HG02610 (cell line): ENCODE measurements around the gene AAMDC.
"Not testable (repeated sequence)": the region's sequence is repeated elsewhere in the genome, so short reads cannot be mapped to it uniquely, and the experiment has no call there.

Source experiments
- ATAC-seq: cut with Tn5 transposase; IDR thresholded peaks from one replicate; pipeline ENCODE4 v1.9.1; 2021; ENCODE audit warnings: mild to moderate bottlenecking, moderate library complexity; ENCODE audit not compliant: unreplicated experiment

The AAMDC gene

GRCh38 chr11:77819921-77820564, 901 bp upstream of the AAMDC start:
- peak; percentile 7 for ATAC-seq

DNA sequence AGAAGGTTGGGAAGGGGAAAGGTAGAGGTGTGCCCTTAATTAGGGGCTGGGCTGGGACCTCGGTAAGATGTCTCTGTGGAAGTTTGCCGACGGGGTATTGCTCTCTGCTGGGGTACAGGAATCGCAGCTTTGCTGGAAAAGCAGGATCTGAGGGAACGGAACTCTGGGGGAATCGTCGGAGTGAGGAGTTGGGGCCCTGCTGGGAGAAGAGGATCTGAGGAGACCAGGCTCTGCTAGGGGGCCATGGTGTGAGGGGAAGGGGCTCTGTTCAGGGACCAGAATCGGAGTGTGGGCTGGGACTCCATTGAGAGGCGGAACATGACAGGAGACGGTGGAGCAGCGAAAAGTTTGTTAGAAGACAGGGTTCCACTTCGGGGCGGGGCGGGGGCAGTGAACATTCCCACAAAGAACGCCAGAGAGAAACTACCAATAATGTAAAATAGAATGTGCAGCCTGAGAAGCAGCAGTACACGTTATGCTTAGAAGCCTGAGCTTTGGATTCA, 456 bp downstream of the AAMDC start:
- ATAC-seq: no peak

DNA sequence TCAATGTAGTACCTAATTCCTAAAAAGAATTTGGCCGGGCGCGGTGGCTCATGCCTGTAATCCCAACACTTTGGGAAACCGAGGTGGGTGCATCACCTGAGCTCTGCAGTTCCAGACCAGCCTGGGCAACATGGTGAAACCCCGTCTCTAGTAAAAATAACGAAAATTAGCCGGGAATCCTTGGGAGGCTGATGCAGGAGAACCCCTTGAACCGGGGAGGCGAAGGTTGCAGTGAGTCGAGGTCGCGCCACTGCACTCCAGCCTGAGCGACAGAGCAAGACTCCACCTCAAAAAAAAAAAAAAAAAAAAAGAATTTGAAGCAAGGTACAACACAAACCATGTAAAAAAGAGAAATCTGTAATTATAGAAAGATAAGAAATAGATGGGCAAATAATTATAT, 1.2 kb downstream of the AAMDC start:
- ATAC-seq: not testable (repeated sequence)

GRCh38 chr11:77823775-77824174, 2.8 kb downstream of the AAMDC start:
- no peak for ATAC-seq

GRCh38 chr11:77828926-77829325, 8.0 kb downstream of the AAMDC start:
- no peak for ATAC-seq

GRCh38 chr11:77833302-77833701, 12.4 kb downstream of the AAMDC start:
- ATAC-seq: no peak

DNA sequence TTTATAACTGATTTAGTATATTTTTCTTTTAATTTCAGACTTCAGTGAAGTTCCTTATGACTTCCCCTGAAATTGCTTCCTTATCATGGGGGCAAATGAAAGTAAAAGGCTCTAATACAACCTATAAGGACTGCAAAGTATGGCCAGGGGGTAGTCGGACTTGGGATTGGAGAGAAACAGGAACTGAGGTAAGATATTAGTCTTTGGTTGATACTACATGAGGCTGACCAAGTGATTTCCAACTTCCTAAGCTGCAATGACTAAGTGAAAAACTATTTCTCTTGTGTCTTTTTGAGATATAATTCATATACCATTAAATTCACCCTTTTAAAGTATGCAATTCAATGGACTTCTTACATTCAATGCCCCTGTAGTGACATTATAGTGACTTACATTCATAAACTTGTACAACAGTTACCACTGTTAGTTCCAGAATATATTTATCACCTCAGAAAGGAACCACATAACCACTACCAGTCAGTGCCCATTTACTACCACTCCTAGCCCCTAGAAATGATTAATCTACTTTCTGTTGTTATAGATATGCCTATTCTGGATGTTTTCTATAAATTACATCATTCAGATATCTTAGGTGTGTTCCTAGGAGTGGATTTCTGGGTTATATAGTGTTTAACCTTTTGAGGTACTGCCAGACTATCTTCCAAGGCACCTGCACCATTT, 21.6 kb downstream of the AAMDC start:
- no peak for ATAC-seq

GRCh38 chr11:77843700-77844099, 22.8 kb downstream of the AAMDC start:
- ATAC-seq: not testable (repeated sequence)

- no peak for ATAC-seq
Observed at GRCh38 chr11:77851503-77851902, 30.6 kb downstream of the AAMDC start.

DNA sequence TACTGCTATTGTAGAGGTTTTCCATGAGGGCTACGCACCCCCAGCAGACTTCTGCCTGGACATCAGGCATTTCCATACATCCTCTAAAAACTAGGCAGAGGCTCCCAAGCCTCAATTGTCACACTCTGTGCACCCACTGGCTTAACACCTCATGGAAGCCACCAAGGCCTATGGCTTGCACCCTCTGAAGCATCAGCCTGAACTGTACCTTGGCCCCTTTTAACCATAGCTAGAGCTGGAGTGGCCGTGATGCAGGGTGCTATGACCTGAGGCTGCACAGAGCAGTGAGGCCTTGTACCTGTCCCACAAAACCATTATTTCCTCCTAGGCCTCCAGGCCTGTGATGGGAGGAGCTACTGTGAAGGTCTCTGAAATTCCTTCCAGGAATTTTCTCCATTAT, 33.9 kb downstream of the AAMDC start:
- no peak for ATAC-seq

DNA sequence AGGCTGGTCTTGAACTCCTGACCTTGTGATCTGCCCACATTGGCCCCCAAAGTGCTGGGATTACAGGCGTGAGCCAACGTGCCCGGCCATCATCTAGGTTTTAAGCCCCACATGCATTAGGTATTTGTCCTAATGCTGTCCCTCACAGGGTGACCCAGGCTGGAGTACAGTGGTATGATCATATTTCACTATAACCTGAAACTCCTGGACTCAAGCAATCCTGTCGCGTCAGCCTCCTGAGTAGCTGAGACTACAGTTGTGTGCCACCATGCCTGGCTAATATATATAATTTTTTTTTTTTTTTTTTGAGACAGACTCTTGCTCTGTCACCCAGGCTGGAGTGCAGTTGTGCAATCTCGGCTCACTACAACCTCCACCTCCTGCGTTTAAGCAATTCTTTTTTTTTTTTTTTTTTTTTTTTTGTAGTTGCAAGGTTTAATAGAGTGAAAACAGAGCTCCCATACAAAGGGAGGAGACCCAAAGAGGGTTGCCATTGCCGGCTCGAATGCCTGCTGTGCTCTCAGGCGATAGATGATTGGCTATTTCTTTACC, 37.0 kb downstream of the AAMDC start:
- not testable (repeated sequence) for ATAC-seq

DNA sequence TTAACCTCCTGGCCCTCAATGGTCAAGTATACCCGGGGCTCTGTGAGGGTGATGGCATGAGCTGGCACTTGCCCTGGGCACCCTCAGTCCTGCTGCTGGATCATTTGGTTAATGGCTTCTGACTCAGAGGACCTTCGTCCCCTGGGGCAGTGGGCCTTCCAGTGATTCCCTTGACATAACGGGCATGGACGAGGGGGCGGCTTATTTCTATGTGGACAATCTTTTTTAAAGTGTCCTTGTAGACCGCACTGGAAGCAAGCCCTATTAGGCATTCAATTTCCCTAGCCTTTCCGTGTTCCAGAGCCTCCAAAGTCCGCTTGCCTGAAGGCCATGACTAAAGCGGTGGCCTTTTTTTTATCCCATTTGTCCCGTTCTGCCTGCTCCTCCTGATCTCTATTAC, 40.5 kb downstream of the AAMDC start:
- ATAC-seq: not testable (repeated sequence)

GRCh38 chr11:77865805-77866204, 44.9 kb downstream of the AAMDC start:
- ATAC-seq: no peak

- no peak for ATAC-seq
Observed at GRCh38 chr11:77866336-77866735, 45.4 kb downstream of the AAMDC start.

GRCh38 chr11:77868744-77869143, 47.8 kb downstream of the AAMDC start:
- ATAC-seq: no peak

DNA sequence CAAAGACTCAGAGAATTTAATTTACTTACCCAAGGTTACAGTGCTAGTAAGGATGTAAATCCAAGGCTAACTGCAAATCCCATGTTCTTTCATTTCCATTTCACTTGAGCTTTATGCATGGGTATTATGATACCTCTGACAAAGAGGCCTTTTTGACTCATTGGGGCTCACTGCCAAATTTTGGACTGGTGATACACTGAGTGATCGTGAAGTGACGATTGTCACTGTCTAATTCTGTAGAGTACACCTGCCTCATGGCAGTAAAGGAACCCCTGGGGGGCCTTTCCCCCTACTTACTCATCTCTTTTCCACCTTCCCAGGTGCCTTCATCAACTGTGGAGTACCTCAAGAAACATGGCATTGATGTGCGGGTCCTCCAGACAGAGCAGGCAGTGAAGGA, 50.9 kb downstream of the AAMDC start:
- ATAC-seq: no peak

DNA sequence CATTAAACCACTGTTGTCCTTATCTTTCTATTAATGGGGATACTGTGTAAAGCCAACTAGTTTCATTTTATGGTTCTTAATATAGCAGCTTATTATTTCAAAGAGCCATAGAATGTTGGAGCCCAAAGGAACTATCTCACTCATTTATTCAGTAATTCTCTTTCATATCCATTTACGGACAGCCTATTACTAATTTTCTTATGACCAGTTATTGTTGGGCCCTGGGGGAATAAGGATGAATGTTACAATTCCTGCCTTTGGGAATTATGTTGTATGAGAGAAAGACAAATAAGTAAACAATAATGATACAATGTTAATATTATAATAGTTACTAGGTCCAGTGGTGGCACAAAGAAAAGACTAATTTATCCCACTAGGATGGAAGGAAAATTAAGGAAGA, 52.4 kb downstream of the AAMDC start:
- ATAC-seq: no peak

DNA sequence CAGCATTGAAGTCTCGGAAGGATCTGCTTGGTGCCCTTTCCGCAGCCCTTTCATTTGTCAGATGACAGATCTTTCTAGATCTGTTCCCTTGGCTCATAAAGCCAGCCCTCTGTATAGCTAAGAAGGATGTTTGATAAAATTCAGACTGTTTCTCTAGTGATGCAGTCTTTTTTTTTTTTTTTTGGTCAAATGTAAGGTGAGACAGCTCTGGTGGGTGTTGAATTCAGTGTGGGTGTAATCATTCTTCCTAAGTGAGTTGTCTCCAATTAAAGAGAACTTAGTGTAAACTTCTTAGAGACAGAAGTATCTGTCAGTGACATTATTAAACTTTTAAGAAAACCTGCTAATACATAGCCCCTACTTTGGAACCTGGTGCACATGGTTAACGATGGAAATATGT, 53.3 kb downstream of the AAMDC start:
- no peak for ATAC-seq

GRCh38 chr11:77876045-77876444, 55.1 kb downstream of the AAMDC start:
- ATAC-seq: no peak

DNA sequence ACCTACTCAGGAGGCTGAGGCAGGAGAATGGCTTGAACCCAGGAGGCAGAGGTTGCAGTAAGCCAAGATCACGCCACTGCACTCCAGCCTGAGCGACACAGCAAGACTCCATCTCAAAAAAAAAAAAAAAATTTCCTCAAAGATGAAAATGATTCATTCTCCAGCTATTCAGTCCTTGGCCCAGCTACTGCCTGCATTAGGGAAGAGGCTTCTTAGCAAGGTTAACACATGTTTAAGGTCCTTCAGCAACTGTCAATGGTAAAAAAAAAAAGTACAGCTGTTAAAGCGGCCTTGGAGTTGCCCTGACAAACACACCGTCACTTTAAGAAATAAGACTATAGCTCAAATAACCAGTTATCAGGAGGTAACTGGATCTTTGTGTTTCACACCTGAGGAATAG, 57.3 kb downstream of the AAMDC start:
- not testable (repeated sequence) for ATAC-seq

GRCh38 chr11:77879218-77879617, 58.3 kb downstream of the AAMDC start:
- ATAC-seq: peak; percentile 71

DNA sequence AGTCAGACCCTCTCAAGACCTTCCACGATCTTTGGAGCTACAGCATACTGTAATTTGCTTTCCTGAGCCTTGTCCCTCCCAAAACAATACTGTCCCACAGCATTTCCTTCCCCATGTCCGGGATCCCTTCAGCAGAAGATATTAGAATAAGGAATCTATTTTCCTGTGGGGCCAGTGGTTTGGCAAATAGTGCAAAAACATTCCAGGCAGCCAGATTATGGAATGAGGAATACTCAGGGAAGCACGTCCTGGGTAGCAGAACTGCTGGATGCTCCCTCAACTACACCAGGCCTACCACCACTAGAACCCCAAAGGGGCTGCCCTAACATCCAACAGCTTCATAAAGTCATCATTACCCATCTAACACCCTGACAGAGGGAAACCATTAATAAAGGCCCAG, 61.5 kb downstream of the AAMDC start:
- no peak for ATAC-seq
